Measurements from ENCODE around the gene LIPA. TPM values are rescaled to one million over a fixed set of nuclear protein-coding genes. Genes with fewer than 3 reads are reported as not detected.

The LIPA gene
- total RNA-seq, 1 donor from 2014 or later = 27.3 TPM

DNA sequence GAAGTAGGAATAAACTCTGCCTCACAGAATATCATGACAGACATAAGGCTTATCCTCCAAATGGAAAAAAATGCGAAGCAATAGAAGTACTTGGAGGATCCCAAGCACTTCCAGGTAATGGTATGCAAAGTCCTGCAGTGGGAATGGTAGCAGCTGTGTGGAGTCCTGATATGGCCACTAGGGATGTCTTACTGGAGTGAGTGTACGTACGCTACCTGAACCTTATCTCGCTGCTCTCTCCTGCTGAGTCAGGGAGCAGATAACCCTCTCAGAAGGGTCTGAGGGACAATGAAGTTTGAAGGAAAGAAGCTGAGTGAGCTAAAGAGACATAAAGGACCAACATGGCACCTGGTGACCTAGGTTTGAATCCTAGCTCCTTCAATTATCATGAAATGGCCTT, 86.7 kb downstream of the LIPA start:
- H3K9me3 Mint-ChIP-seq = no peaks in the 10 kb centered on the region

GRCh38 chr10:89164080-89164479, 87.5 kb downstream of the LIPA start:
- H3K27ac Mint-ChIP-seq = no peak overlapping the region

More for the DNA sequence above, 86.7 kb downstream of the LIPA start:
- Mint-ChIP-seq H3K4me3 (no peak overlapping the region), H3K36me3 (no peaks in the 10 kb centered on the region), H3K27me3 (ENCODE audit: low read depth) (peaks cover 61% of the 10 kb centered on the region), H3K4me1 (no peaks in the 10 kb centered on the region), H3K27ac (no peak overlapping the region)
- no peak for DNase-seq (ENCODE audit: low spot score in 2 of 2, unreplicated experiment in 2 of 2)
- TF ChIP-seq, protein P1, sequence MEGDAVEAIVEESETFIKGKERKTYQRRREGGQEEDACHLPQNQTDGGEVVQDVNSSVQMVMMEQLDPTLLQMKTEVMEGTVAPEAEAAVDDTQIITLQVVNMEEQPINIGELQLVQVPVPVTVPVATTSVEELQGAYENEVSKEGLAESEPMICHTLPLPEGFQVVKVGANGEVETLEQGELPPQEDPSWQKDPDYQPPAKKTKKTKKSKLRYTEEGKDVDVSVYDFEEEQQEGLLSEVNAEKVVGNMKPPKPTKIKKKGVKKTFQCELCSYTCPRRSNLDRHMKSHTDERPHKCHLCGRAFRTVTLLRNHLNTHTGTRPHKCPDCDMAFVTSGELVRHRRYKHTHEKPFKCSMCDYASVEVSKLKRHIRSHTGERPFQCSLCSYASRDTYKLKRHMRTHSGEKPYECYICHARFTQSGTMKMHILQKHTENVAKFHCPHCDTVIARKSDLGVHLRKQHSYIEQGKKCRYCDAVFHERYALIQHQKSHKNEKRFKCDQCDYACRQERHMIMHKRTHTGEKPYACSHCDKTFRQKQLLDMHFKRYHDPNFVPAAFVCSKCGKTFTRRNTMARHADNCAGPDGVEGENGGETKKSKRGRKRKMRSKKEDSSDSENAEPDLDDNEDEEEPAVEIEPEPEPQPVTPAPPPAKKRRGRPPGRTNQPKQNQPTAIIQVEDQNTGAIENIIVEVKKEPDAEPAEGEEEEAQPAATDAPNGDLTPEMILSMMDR (IDR thresholded peaks at IDR 0.05; ENCODE audit: unreplicated experiment) = no peak

More at GRCh38 chr10:89164080-89164479, 87.5 kb downstream of the LIPA start:
- DNase-seq (ENCODE audit: low spot score in 2 of 2, unreplicated experiment in 2 of 2) = no peak
- Mint-ChIP-seq H3K4me3 (no peak overlapping the region), H3K36me3 (no peaks in the 10 kb centered on the region), H3K9me3 (no peaks in the 10 kb centered on the region), H3K27me3 (ENCODE audit: low read depth) (peaks cover 55% of the 10 kb centered on the region), H3K4me1 (no peaks in the 10 kb centered on the region)
- TF ChIP-seq, protein P1 (IDR thresholded peaks at IDR 0.05; ENCODE audit: unreplicated experiment) = no peak

Other genes with a start within 250 kb of the LIPA start
- gene CH25H, start 44.5 kb downstream of the LIPA start, total RNA-seq = not detected in 3 replicates
- gene IFIT2, start 50.3 kb upstream of the LIPA start, total RNA-seq = 2.3 to 3.6 TPM (median 2.9 TPM) in 3 replicates
- 14.3 to 17.8 TPM (median 14.9 TPM) in 3 replicates for gene IFIT3, start 76.2 kb upstream of the LIPA start, total RNA-seq
- not detected in 3 replicates for gene IFIT1B, start 126.3 kb upstream of the LIPA start, total RNA-seq
- 34.5 to 44.1 TPM (median 35.4 TPM) in 3 replicates for gene IFIT1, start 140.8 kb upstream of the LIPA start, total RNA-seq
- 19.1 to 20.5 TPM (median 20.1 TPM) in 3 replicates for gene IFIT5, start 162.8 kb upstream of the LIPA start, total RNA-seq